HL-60 (cell line): ENCODE data around the gene SNRPD2.

ENCODE experiments used
- DNase-seq, 2 experiments: peaks; one replicate each; pipeline ENCODE4 v3.0.0-alpha.2; 2010 to 2020; ENCODE audit warnings: low read depth in 1 of 2, low spot score in 1 of 2
- H3K27ac ChIP-seq: fragments of 250-450 bp; sonication (Bioruptor Pico); replicated peaks from 2 replicates; pipeline ENCODE4 v1.5.1; 2020; ENCODE audit warnings: mild to moderate bottlenecking, moderate library complexity
- H3K27me3 ChIP-seq: fragments of 250-450 bp; sonication (Bioruptor Pico); 2 replicates; pipeline ENCODE4 v1.5.1; 2021; ENCODE audit warnings: mild to moderate bottlenecking, moderate library complexity; ENCODE audit not compliant: insufficient read depth, poor library complexity, severe bottlenecking
- H3K4me3 ChIP-seq: replicated peaks from 2 replicates; pipeline ENCODE4 v1.5.1; 2011; ENCODE audit warnings: mild to moderate bottlenecking, control low read depth, low read length; ENCODE audit not compliant: insufficient read depth
- CTCF ChIP-seq: IDR thresholded peaks from one replicate; pipeline ENCODE4 v1.5.1; 2011; ENCODE audit warnings: low read length, control low read depth, inconsistent platforms; ENCODE audit not compliant: insufficient read depth
- GABPA ChIP-seq: IDR thresholded peaks from 2 replicates; pipeline ENCODE4 v1.6.1; 2012; ENCODE audit warnings: low read depth
- POLR2AphosphoS5 ChIP-seq: IDR thresholded peaks from 2 replicates; pipeline ENCODE4 v1.6.1; 2012; ENCODE audit warnings: low read depth
- SPI1 ChIP-seq: IDR thresholded peaks from 2 replicates; pipeline ENCODE4 v1.6.1; 2012; ENCODE audit warnings: low read depth, mild to moderate bottlenecking, borderline replicate concordance
- TF ChIP-seq, protein P1 (sequence below): IDR thresholded peaks from 2 replicates; pipeline ENCODE4 v1.6.1; 2012; ENCODE audit warnings: low read depth; ENCODE audit not compliant: insufficient replicate concordance

Gene SNRPD2

DNA sequence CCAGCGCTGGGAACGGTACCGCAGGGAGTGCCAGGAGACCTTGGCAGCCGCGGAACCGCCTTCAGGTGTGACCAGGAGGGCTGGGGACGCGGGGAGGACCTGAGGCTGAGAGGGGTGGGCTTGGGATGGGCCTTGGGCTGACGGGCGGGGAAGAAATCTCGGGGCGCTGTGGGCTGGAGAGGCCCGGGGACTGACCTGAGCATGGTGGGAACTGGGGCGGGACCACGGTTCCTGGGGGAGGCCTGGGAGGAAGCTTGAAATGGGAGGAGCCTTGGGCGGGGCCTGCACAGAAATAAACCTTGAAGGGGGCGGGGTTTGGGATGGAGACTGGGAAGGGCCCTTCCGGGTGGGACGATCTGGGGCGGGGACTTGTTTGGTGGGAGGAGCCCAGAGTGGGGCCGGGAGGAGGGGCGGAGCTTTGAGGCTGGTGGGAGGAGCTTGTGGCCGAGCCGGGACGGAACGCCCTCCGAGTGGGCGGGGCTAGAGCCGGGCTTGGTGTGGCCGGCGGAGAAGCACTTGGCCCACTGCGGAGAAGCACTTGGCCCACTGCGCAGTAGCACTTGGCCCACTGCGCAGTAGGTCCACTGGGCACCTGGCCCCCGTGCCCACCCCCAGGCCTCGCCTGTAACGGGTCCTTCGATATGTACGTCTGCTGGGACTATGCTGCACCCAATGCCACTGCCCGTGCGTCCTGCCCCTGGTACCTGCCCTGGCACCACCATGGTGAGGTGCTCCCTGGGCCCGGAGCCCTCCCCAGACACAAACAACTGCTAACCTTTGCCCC, 20.9 kb downstream of the SNRPD2 start:
- no peak overlapping the region for H3K27ac ChIP-seq
- H3K27me3 ChIP-seq, result peaks cover 17% of the 10 kb centered on the region
- DNase-seq, result peak in 1 of 2 experiments; percentile 43
- TF ChIP-seq GABPA, result no peak
- no peak for TF ChIP-seq SPI1
- no peak for TF ChIP-seq CTCF
- TF ChIP-seq, protein P1, sequence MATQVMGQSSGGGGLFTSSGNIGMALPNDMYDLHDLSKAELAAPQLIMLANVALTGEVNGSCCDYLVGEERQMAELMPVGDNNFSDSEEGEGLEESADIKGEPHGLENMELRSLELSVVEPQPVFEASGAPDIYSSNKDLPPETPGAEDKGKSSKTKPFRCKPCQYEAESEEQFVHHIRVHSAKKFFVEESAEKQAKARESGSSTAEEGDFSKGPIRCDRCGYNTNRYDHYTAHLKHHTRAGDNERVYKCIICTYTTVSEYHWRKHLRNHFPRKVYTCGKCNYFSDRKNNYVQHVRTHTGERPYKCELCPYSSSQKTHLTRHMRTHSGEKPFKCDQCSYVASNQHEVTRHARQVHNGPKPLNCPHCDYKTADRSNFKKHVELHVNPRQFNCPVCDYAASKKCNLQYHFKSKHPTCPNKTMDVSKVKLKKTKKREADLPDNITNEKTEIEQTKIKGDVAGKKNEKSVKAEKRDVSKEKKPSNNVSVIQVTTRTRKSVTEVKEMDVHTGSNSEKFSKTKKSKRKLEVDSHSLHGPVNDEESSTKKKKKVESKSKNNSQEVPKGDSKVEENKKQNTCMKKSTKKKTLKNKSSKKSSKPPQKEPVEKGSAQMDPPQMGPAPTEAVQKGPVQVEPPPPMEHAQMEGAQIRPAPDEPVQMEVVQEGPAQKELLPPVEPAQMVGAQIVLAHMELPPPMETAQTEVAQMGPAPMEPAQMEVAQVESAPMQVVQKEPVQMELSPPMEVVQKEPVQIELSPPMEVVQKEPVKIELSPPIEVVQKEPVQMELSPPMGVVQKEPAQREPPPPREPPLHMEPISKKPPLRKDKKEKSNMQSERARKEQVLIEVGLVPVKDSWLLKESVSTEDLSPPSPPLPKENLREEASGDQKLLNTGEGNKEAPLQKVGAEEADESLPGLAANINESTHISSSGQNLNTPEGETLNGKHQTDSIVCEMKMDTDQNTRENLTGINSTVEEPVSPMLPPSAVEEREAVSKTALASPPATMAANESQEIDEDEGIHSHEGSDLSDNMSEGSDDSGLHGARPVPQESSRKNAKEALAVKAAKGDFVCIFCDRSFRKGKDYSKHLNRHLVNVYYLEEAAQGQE, result no peak
- TF ChIP-seq POLR2AphosphoS5, result no peak
- no peak overlapping the region for H3K4me3 ChIP-seq

DNA sequence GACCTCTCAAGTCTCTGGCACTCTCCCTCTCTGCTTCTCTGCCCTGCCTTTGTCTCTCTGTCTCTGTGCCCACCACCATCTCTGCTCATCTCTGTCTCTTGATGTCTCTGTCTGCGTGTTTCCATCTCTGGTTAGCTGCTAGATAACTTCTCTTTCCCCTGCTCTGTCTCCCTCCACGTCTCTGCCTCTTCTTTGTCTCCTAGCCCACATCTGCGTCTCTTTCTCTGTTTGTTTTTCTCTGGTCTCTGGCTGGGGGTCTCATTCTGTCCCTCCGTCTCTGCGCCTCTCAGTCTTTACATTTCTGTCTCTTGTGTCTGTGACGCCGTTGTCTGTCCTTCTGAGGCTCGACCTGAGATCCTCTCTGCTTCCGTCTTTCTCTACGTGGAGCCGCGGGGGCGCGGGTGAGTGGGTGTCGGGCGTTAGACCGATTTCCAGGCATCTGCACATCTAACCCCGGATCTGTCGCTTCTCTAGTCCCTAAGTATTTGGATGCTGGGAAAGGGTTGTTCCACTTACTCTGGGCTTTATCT, 23.3 kb downstream of the SNRPD2 start:
- TF ChIP-seq CTCF (no peak), POLR2AphosphoS5 (no peak), SPI1 (no peak), GABPA (no peak)
- TF ChIP-seq, protein P1, result no peak
- Histone ChIP-seq H3K4me3 (peak overlapping the region; percentile 48), H3K27me3 (peaks cover 12% of the 10 kb centered on the region), H3K27ac (no peak overlapping the region)
- peak in 1 of 2 experiments; percentile 32 for DNase-seq

- TF ChIP-seq SPI1 (no peak), CTCF (no peak), GABPA (no peak), POLR2AphosphoS5 (no peak)
- TF ChIP-seq, protein P1, result no peak
- H3K27me3 ChIP-seq, result peaks cover 12% of the 10 kb centered on the region
- peak in 1 of 2 experiments; percentile 63 for DNase-seq
- H3K4me3 ChIP-seq, result peak within 1 kb of the TSS; percentile 48
- H3K27ac ChIP-seq, result no peak within 1 kb of the TSS
Observed at GRCh38 chr19:45667620-45668341, 24.0 kb downstream of the SNRPD2 start, which contains the start of gene GIPR. TSS of gene GIPR (plus strand) at chr19:45668221. CDS start at chr19:45669521, 1,300 bp downstream.
